Left cardiac atrium (tissue), 4 donors: ENCODE measurements around the gene SLC25A22. TPM values are rescaled to one million over a fixed set of nuclear protein-coding genes. Genes with fewer than 3 reads are reported as not detected.

Source experiments
- ATAC-seq, 2 donors: fragments of 200-7000 bp; cut with Tn5 transposase; one replicate each; pipeline ENCODE4 v1.9.1; 2020; ENCODE audit warnings: mild to moderate bottlenecking in 2 of 2, moderate library complexity in 2 of 2
- DNase-seq: peaks from one replicate; pipeline ENCODE4 v3.0.0-alpha.2; 2020
- intact Hi-C, 2 donors: fragments of 100-400 bp; cut with DNase I; formaldehyde crosslinking; loops; one replicate each; pipeline versions ENCODE4 v1.14.1 to v1.15.1; 2022 to 2023
- total RNA-seq, 2 donors: library from RNA; stranded (reverse); fragmentation: NEBNext Ultra II Directional; extraction: Animal tissue kit (Norgen Biotek cat#: 25700); gene quantifications; one replicate each; pipeline ENCODE4 v1.2.1, GENCODE V29; 2021
- donor health status: DM: no; HTN: yes; CAD: no.
- donor health status: DM: no; HTN: yes; CAD: no; lungs with severe emphysema.
- donor health status: DM: yes; HTN: yes; CAD: no.
- donor health status: Dilated cardiomyopathy.

SLC25A22 gene
- total RNA-seq, 2 donors from 2014 or later: 6.5 to 11.6 TPM

GRCh38 chr11:782264-783174 is 15.6 kb downstream of the SLC25A22 start:
- intact Hi-C loops: no loop called here
- ATAC-seq (no peak), DNase-seq (no peak)

GRCh38 chr11:779955-780532 is 18.0 kb downstream of the SLC25A22 start:
- intact Hi-C loops: no loop called here
- DNase-seq: no peak

GRCh38 chr11:778976-779954 is 18.8 kb downstream of the SLC25A22 start:
- no peak for ATAC-seq
- no peak for DNase-seq
- intact Hi-C loops: no loop called here

More at GRCh38 chr11:779955-780532, 18.0 kb downstream of the SLC25A22 start:
- no peak for ATAC-seq

GRCh38 chr11:777288-778255 is 20.5 kb downstream of the SLC25A22 start, which contains the start of gene GATD1:
TSS of gene GATD1 (minus strand) at chr11:777487. CDS start at chr11:777462, 25 bp downstream.
- intact Hi-C loops: no loop called here
- peak; percentile 94 to 97 for ATAC-seq
- peak; percentile 94 for DNase-seq

GRCh38 chr11:776561-777287 is 21.4 kb downstream of the SLC25A22 start:
- DNase-seq (no peak), ATAC-seq (peak; percentile 39 to 47)
- intact Hi-C loops: no loop called here

GRCh38 chr11:776263-776560 is 21.9 kb downstream of the SLC25A22 start:
- intact Hi-C loops: no loop called here
- DNase-seq: no peak
- no peak for ATAC-seq

- no peak for DNase-seq
- intact Hi-C loops: no loop called here
- no peak for ATAC-seq
These were observed 23.0 kb downstream of the SLC25A22 start for GRCh38 chr11:774873-775592.

- ATAC-seq: no peak
- intact Hi-C loops: no loop called here
These were observed 24.3 kb downstream of the SLC25A22 start for GRCh38 chr11:773830-774229.

GRCh38 chr11:773425-773824 is 24.7 kb downstream of the SLC25A22 start:
- no peak for DNase-seq
- ATAC-seq: no peak
- intact Hi-C loops: no loop called here

More at GRCh38 chr11:773830-774229, 24.3 kb downstream of the SLC25A22 start:
- DNase-seq: no peak

- intact Hi-C loops: no loop called here
- DNase-seq (no peak), ATAC-seq (no peak)
These were observed 25.4 kb downstream of the SLC25A22 start for GRCh38 chr11:772429-773390.

- no peak for ATAC-seq
- DNase-seq: no peak
- intact Hi-C loops: no loop called here
These were observed 26.4 kb downstream of the SLC25A22 start for GRCh38 chr11:771617-772204.

- intact Hi-C loops: no loop called here
- no peak for ATAC-seq
- DNase-seq: no peak
These were observed 27.2 kb downstream of the SLC25A22 start for GRCh38 chr11:770642-771616.

- intact Hi-C loops: no loop called here
- ATAC-seq (no peak), DNase-seq (no peak)
These were observed 28.0 kb downstream of the SLC25A22 start for GRCh38 chr11:769887-770641.

GRCh38 chr11:767238-767637 is 30.8 kb downstream of the SLC25A22 start:
- ATAC-seq (no peak), DNase-seq (no peak)
- intact Hi-C loops: no loop called here
